HL-60 (cell line): ENCODE data around the gene ARMH2.
"Not testable (repeated sequence)": the region's sequence is repeated elsewhere in the genome, so short reads cannot be mapped to it uniquely, and the experiment has no call there.

Experiments
- REST ChIP-seq: IDR thresholded peaks from 2 replicates; pipeline ENCODE4 v1.6.1; 2012; ENCODE audit warnings: low read depth; ENCODE audit not compliant: insufficient replicate concordance
- TF ChIP-seq, protein P1 (sequence below): IDR thresholded peaks from one replicate; pipeline ENCODE4 v1.5.1; 2011; ENCODE audit warnings: low read length, control low read depth, inconsistent platforms; ENCODE audit not compliant: insufficient read depth

DNA sequence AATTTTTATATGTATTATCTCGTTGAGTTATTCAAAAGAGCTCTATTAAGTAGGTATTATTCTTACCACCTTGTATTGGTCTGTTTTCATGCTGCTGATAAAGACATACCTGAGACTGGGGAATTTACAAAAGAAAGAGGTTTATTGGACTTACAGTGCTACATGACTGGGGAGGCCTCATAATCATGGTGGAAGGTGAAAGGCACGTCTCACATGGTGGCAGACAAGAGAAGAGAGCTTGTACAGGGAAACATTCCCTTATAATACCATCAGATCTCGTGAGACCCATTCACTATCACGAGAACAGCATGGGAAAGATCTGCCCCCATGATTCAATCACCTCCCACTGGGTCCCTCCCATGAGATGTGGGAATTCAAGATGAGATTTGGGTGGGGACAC, 44.3 kb downstream of the ARMH2 start:
- TF ChIP-seq REST, result not testable (repeated sequence)
- TF ChIP-seq, protein P1, sequence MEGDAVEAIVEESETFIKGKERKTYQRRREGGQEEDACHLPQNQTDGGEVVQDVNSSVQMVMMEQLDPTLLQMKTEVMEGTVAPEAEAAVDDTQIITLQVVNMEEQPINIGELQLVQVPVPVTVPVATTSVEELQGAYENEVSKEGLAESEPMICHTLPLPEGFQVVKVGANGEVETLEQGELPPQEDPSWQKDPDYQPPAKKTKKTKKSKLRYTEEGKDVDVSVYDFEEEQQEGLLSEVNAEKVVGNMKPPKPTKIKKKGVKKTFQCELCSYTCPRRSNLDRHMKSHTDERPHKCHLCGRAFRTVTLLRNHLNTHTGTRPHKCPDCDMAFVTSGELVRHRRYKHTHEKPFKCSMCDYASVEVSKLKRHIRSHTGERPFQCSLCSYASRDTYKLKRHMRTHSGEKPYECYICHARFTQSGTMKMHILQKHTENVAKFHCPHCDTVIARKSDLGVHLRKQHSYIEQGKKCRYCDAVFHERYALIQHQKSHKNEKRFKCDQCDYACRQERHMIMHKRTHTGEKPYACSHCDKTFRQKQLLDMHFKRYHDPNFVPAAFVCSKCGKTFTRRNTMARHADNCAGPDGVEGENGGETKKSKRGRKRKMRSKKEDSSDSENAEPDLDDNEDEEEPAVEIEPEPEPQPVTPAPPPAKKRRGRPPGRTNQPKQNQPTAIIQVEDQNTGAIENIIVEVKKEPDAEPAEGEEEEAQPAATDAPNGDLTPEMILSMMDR, result not testable (repeated sequence)
